ENCODE results near the gene POMGNT2.

Gene POMGNT2

GRCh38 chr3:43126536-43126935, 20.7 kb upstream of the POMGNT2 start:
- H3K27me3 ChIP-seq (ENCODE audit: control insufficient read depth in 1 of 2, insufficient read depth in 1 of 2, low read length in 2 of 2): peaks cover 0 to 5% of the 10 kb centered on the region in 2 experiments
- peak; percentile 7 for DNase-seq

GRCh38 chr3:43123895-43124294, 18.0 kb upstream of the POMGNT2 start:
- Histone ChIP-seq H4K8ac (ENCODE audit: low read length) (no peak overlapping the region), H3K14ac (ENCODE audit: low read length in 2 of 2) (no peak overlapping the region), H2BK120ac (ENCODE audit: low read depth, low read length) (no peak overlapping the region), H3K4me3 (ENCODE audit: insufficient read depth in 1 of 2, low read depth in 1 of 2, low read length in 2 of 2) (no peak overlapping the region), H2BK15ac (ENCODE audit: low read depth, poor library complexity, severe bottlenecking) (no peak overlapping the region), H3K9me3 (ENCODE audit: control insufficient read depth, low read length) (no peaks in the 10 kb centered on the region), H2BK12ac (ENCODE audit: low read length in 2 of 2) (no peak overlapping the region), H3K18ac (ENCODE audit: low read depth in 1 of 2, low read length in 2 of 2) (no peak overlapping the region), H3K27me3 (ENCODE audit: control insufficient read depth in 1 of 2, insufficient read depth in 1 of 2, low read length in 2 of 2) (peaks cover 0 to 10% of the 10 kb centered on the region in 2 experiments), H3K27ac (ENCODE audit: low read length, poor library complexity, severe bottlenecking) (no peak overlapping the region), H2AK5ac (ENCODE audit: low read length, severe bottlenecking) (no peak overlapping the region), H3K4ac (ENCODE audit: low read depth in 1 of 2, low read length in 2 of 2) (no peak overlapping the region), H3K23ac (ENCODE audit: low read length in 2 of 2) (no peak overlapping the region), H3K4me2 (ENCODE audit: low read length, poor library complexity, severe bottlenecking) (no peak overlapping the region), H3K79me1 (replicated peaks; ENCODE audit: low read length, poor library complexity, severe bottlenecking) (no peaks in the 10 kb centered on the region), H3K36me3 (ENCODE audit: control insufficient read depth in 1 of 2, insufficient read depth in 2 of 2, low read depth in 1 of 2, low read length in 2 of 2) (no peaks in the 10 kb centered on the region), H2BK5ac (ENCODE audit: low read depth, low read length, poor library complexity, severe bottlenecking) (no peak overlapping the region), H3K4me1 (ENCODE audit: control insufficient read depth, insufficient read depth, low read depth, low read length) (no peaks in the 10 kb centered on the region), H4K91ac (ENCODE audit: low read length) (no peak overlapping the region), H2AFZ (ENCODE audit: low read depth, low read length) (no peak overlapping the region), H3K9ac (ENCODE audit: low read length) (no peak overlapping the region)
- DNase-seq: no peak

More at GRCh38 chr3:43126536-43126935, 20.7 kb upstream of the POMGNT2 start:
- Histone ChIP-seq H2AFZ (ENCODE audit: low read depth, low read length) (no peak overlapping the region), H3K4me3 (ENCODE audit: insufficient read depth in 1 of 2, low read depth in 1 of 2, low read length in 2 of 2) (no peak overlapping the region), H2BK5ac (ENCODE audit: low read depth, low read length, poor library complexity, severe bottlenecking) (no peak overlapping the region), H3K79me1 (replicated peaks; ENCODE audit: low read length, poor library complexity, severe bottlenecking) (no peaks in the 10 kb centered on the region), H3K4ac (ENCODE audit: low read depth in 1 of 2, low read length in 2 of 2) (no peak overlapping the region), H3K23ac (ENCODE audit: low read length in 2 of 2) (no peak overlapping the region), H2BK120ac (ENCODE audit: low read depth, low read length) (no peak overlapping the region), H2BK12ac (ENCODE audit: low read length in 2 of 2) (no peak overlapping the region), H2BK15ac (ENCODE audit: low read depth, poor library complexity, severe bottlenecking) (no peak overlapping the region), H3K36me3 (ENCODE audit: control insufficient read depth in 1 of 2, insufficient read depth in 2 of 2, low read depth in 1 of 2, low read length in 2 of 2) (no peaks in the 10 kb centered on the region), H3K27ac (ENCODE audit: low read length, poor library complexity, severe bottlenecking) (no peak overlapping the region), H4K8ac (ENCODE audit: low read length) (no peak overlapping the region), H3K4me2 (ENCODE audit: low read length, poor library complexity, severe bottlenecking) (no peak overlapping the region), H3K9me3 (ENCODE audit: control insufficient read depth, low read length) (no peaks in the 10 kb centered on the region), H3K18ac (ENCODE audit: low read depth in 1 of 2, low read length in 2 of 2) (no peak overlapping the region), H2AK5ac (ENCODE audit: low read length, severe bottlenecking) (no peak overlapping the region), H4K91ac (ENCODE audit: low read length) (no peak overlapping the region), H3K4me1 (ENCODE audit: control insufficient read depth, insufficient read depth, low read depth, low read length) (no peaks in the 10 kb centered on the region), H3K9ac (ENCODE audit: low read length) (peak overlapping the region; percentile 2), H3K14ac (ENCODE audit: low read length in 2 of 2) (no peak overlapping the region)
- WGBS: 18% methylated on average over 1 of the region's 3 CpGs

GRCh38 chr3:43120937-43121336, 15.1 kb upstream of the POMGNT2 start:
- DNase-seq: no peak
- Histone ChIP-seq H3K27me3 (ENCODE audit: control insufficient read depth in 1 of 2, insufficient read depth in 1 of 2, low read length in 2 of 2) (peaks cover 9 to 25% of the 10 kb centered on the region in 2 experiments), H3K4me3 (ENCODE audit: insufficient read depth in 1 of 2, low read depth in 1 of 2, low read length in 2 of 2) (no peak overlapping the region), H3K79me1 (replicated peaks; ENCODE audit: low read length, poor library complexity, severe bottlenecking) (no peaks in the 10 kb centered on the region), H3K23ac (ENCODE audit: low read length in 2 of 2) (no peak overlapping the region), H3K4me1 (ENCODE audit: control insufficient read depth, insufficient read depth, low read depth, low read length) (no peaks in the 10 kb centered on the region), H2AFZ (ENCODE audit: low read depth, low read length) (no peak overlapping the region), H3K4ac (ENCODE audit: low read depth in 1 of 2, low read length in 2 of 2) (no peak overlapping the region), H3K18ac (ENCODE audit: low read depth in 1 of 2, low read length in 2 of 2) (no peak overlapping the region), H3K36me3 (ENCODE audit: control insufficient read depth in 1 of 2, insufficient read depth in 2 of 2, low read depth in 1 of 2, low read length in 2 of 2) (no peaks in the 10 kb centered on the region), H2BK15ac (ENCODE audit: low read depth, poor library complexity, severe bottlenecking) (no peak overlapping the region), H2BK12ac (ENCODE audit: low read length in 2 of 2) (no peak overlapping the region), H2AK5ac (ENCODE audit: low read length, severe bottlenecking) (no peak overlapping the region), H3K4me2 (ENCODE audit: low read length, poor library complexity, severe bottlenecking) (no peak overlapping the region), H2BK5ac (ENCODE audit: low read depth, low read length, poor library complexity, severe bottlenecking) (no peak overlapping the region), H4K8ac (ENCODE audit: low read length) (no peak overlapping the region), H3K9ac (ENCODE audit: low read length) (no peak overlapping the region), H3K27ac (ENCODE audit: low read length, poor library complexity, severe bottlenecking) (no peak overlapping the region), H4K91ac (ENCODE audit: low read length) (no peak overlapping the region), H3K14ac (ENCODE audit: low read length in 2 of 2) (no peak overlapping the region), H2BK120ac (ENCODE audit: low read depth, low read length) (no peak overlapping the region), H3K9me3 (ENCODE audit: control insufficient read depth, low read length) (no peaks in the 10 kb centered on the region)
- WGBS: 96% methylated on average over 1 of the region's 3 CpGs

GRCh38 chr3:43117257-43117656, 11.4 kb upstream of the POMGNT2 start:
- H3K9me3 ChIP-seq (ENCODE audit: control insufficient read depth, low read length): no peaks in the 10 kb centered on the region
- WGBS: 91% methylated on average over 4 of the region's 4 CpGs

More at GRCh38 chr3:43117257-43117656, 11.4 kb upstream of the POMGNT2 start:
- H3K9ac ChIP-seq (ENCODE audit: low read length): no peak overlapping the region
- no peak overlapping the region for H3K4me3 ChIP-seq (ENCODE audit: insufficient read depth in 1 of 2, low read depth in 1 of 2, low read length in 2 of 2)
- H2BK5ac ChIP-seq (ENCODE audit: low read depth, low read length, poor library complexity, severe bottlenecking): no peak overlapping the region
- no peak overlapping the region for H4K91ac ChIP-seq (ENCODE audit: low read length)
- no peak overlapping the region for H2BK12ac ChIP-seq (ENCODE audit: low read length in 2 of 2)
- H3K14ac ChIP-seq (ENCODE audit: low read length in 2 of 2): no peak overlapping the region
- H2BK15ac ChIP-seq (ENCODE audit: low read depth, poor library complexity, severe bottlenecking): no peak overlapping the region
- no peak overlapping the region for H3K4ac ChIP-seq (ENCODE audit: low read depth in 1 of 2, low read length in 2 of 2)
- H3K18ac ChIP-seq (ENCODE audit: low read depth in 1 of 2, low read length in 2 of 2): no peak overlapping the region
- H3K4me1 ChIP-seq (ENCODE audit: control insufficient read depth, insufficient read depth, low read depth, low read length): no peaks in the 10 kb centered on the region
- peaks cover 24 to 41% of the 10 kb centered on the region in 2 experiments for H3K27me3 ChIP-seq (ENCODE audit: control insufficient read depth in 1 of 2, insufficient read depth in 1 of 2, low read length in 2 of 2)
- H2BK120ac ChIP-seq (ENCODE audit: low read depth, low read length): no peak overlapping the region
- H3K36me3 ChIP-seq (ENCODE audit: control insufficient read depth in 1 of 2, insufficient read depth in 2 of 2, low read depth in 1 of 2, low read length in 2 of 2): no peaks in the 10 kb centered on the region
- no peak overlapping the region for H3K23ac ChIP-seq (ENCODE audit: low read length in 2 of 2)
- H4K8ac ChIP-seq (ENCODE audit: low read length): no peak overlapping the region
- no peak overlapping the region for H2AK5ac ChIP-seq (ENCODE audit: low read length, severe bottlenecking)
- DNase-seq: no peak
- no peak overlapping the region for H3K27ac ChIP-seq (ENCODE audit: low read length, poor library complexity, severe bottlenecking)
- no peak overlapping the region for H2AFZ ChIP-seq (ENCODE audit: low read depth, low read length)
- H3K79me1 ChIP-seq (replicated peaks; ENCODE audit: low read length, poor library complexity, severe bottlenecking): no peaks in the 10 kb centered on the region
- H3K4me2 ChIP-seq (ENCODE audit: low read length, poor library complexity, severe bottlenecking): no peak overlapping the region
